ENCODE measurements around the gene NXPH2.

Gene NXPH2

DNA sequence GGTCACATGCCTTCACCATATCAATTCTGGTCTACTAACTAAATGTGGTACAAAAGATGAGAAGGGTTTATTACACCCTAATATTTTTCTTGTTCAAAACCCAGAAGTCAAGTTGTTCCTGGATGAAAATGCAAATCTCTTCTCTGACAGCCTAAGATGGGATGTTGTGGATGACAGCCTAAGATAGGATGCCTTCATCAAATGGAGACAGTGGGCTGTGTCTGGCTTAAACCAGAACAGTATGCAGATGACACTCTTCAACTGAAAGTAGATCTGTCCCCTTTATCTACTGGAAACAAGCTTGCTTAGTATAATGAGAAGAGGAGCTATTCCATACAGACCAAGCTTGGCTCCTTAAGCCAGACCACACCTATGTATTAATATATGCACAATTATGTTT is 17.7 kb downstream of the NXPH2 start:
- Histone ChIP-seq H3K9me3 (ENCODE audit: insufficient read depth, low read length) (no peaks in the 10 kb centered on the region), H3K4me3 (ENCODE audit: low read length) (no peak overlapping the region)
- TF ChIP-seq, protein P1, sequence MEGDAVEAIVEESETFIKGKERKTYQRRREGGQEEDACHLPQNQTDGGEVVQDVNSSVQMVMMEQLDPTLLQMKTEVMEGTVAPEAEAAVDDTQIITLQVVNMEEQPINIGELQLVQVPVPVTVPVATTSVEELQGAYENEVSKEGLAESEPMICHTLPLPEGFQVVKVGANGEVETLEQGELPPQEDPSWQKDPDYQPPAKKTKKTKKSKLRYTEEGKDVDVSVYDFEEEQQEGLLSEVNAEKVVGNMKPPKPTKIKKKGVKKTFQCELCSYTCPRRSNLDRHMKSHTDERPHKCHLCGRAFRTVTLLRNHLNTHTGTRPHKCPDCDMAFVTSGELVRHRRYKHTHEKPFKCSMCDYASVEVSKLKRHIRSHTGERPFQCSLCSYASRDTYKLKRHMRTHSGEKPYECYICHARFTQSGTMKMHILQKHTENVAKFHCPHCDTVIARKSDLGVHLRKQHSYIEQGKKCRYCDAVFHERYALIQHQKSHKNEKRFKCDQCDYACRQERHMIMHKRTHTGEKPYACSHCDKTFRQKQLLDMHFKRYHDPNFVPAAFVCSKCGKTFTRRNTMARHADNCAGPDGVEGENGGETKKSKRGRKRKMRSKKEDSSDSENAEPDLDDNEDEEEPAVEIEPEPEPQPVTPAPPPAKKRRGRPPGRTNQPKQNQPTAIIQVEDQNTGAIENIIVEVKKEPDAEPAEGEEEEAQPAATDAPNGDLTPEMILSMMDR (IDR thresholded peaks at IDR 0.05; ENCODE audit: low read depth, low read length): no peak
- TF ChIP-seq EZH2phosphoT487 (IDR thresholded peaks at IDR 0.05; ENCODE audit: low read depth): no peak

DNA sequence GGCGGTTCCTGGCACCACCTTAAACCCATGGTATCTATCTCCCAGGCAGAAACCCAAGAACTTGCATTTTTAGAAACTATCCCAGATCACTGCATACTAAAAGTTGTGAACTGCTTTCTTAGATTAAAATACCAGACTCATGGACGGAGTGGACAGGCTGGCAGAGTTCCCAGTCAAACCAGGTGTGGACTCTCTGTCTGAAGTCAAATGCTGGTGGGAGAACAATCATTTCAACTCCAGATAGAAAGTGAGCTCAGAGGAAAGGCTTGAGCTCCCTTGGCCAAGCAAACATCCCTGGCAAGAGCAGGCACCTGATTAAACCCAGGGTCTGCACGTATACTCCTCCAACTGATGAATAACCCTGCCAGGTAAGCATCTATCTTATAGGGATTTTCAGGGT is 19.5 kb downstream of the NXPH2 start:
- Histone ChIP-seq H3K4me3 (ENCODE audit: low read length) (no peak overlapping the region), H3K27ac (ENCODE audit: low read length) (no peak overlapping the region)
- no peak for TF ChIP-seq EZH2phosphoT487 (IDR thresholded peaks at IDR 0.05; ENCODE audit: low read depth)
- TF ChIP-seq, protein P1 (IDR thresholded peaks at IDR 0.05; ENCODE audit: low read depth, low read length): no peak

More for the DNA sequence above, 17.7 kb downstream of the NXPH2 start:
- no peak overlapping the region for H2AFZ ChIP-seq (ENCODE audit: low read depth, low read length)
- H3K4me1 ChIP-seq (ENCODE audit: low read length): no peaks in the 10 kb centered on the region
- H3K27me3 ChIP-seq (ENCODE audit: low read depth, low read length): peaks cover 14% of the 10 kb centered on the region
- H3K79me2 ChIP-seq (ENCODE audit: low read length): no peaks in the 10 kb centered on the region
- no peak overlapping the region for H3K27ac ChIP-seq (ENCODE audit: low read length)
- H3K9ac ChIP-seq (ENCODE audit: low read length): no peak overlapping the region
- H3K4me2 ChIP-seq (ENCODE audit: low read length): no peak overlapping the region
- no peaks in the 10 kb centered on the region for H3K36me3 ChIP-seq (replicated peaks; ENCODE audit: low read depth, low read length)
- no peaks in the 10 kb centered on the region for H4K20me1 ChIP-seq (ENCODE audit: insufficient read depth, low read length)

DNA sequence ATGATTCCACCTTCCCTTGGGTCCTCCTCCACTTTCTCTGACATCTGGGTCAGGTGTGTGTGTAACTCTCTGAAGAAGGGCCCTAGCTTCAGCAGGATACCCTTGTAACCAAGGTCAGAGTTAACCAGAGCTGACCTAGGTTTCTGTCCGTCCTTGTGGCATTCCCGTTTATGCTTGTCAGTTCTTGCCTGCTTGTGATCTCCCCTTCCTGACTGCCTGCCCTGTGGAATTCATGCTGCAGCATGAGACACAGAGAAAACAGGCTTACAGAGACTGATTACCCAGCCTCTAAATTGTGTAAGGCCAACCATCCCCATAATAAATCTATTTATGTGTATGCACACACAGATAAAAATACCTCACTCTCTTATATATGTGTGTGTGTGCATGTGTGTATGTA is 22.8 kb downstream of the NXPH2 start:
- H3K4me3 ChIP-seq (ENCODE audit: low read length): no peak overlapping the region
- H3K27me3 ChIP-seq (ENCODE audit: low read depth, low read length): peaks cover 9% of the 10 kb centered on the region; the same call in 1 of the 2 replicates
- H3K9ac ChIP-seq (ENCODE audit: low read length): no peak overlapping the region
- no peaks in the 10 kb centered on the region for H3K4me1 ChIP-seq (ENCODE audit: low read length)
- no peaks in the 10 kb centered on the region for H4K20me1 ChIP-seq (ENCODE audit: insufficient read depth, low read length)
- H3K9me3 ChIP-seq (ENCODE audit: insufficient read depth, low read length): no peaks in the 10 kb centered on the region
- H3K27ac ChIP-seq (ENCODE audit: low read length): no peak overlapping the region
- H3K79me2 ChIP-seq (ENCODE audit: low read length): no peaks in the 10 kb centered on the region
- no peak for TF ChIP-seq EZH2phosphoT487 (IDR thresholded peaks at IDR 0.05; ENCODE audit: low read depth)
- TF ChIP-seq, protein P1 (IDR thresholded peaks at IDR 0.05; ENCODE audit: low read depth, low read length): no peak
- H3K36me3 ChIP-seq (replicated peaks; ENCODE audit: low read depth, low read length): no peaks in the 10 kb centered on the region
- no peak overlapping the region for H3K4me2 ChIP-seq (ENCODE audit: low read length)
- H2AFZ ChIP-seq (ENCODE audit: low read depth, low read length): no peak overlapping the region

More for the DNA sequence above, 19.5 kb downstream of the NXPH2 start:
- no peak overlapping the region for H3K9ac ChIP-seq (ENCODE audit: low read length)
- H3K9me3 ChIP-seq (ENCODE audit: insufficient read depth, low read length): no peaks in the 10 kb centered on the region
- H2AFZ ChIP-seq (ENCODE audit: low read depth, low read length): no peak overlapping the region
- H3K36me3 ChIP-seq (replicated peaks; ENCODE audit: low read depth, low read length): no peaks in the 10 kb centered on the region
- no peaks in the 10 kb centered on the region for H3K4me1 ChIP-seq (ENCODE audit: low read length)
- H3K27me3 ChIP-seq (ENCODE audit: low read depth, low read length): peaks cover 12% of the 10 kb centered on the region; the same call in 1 of the 2 replicates
- no peaks in the 10 kb centered on the region for H3K79me2 ChIP-seq (ENCODE audit: low read length)
- H4K20me1 ChIP-seq (ENCODE audit: insufficient read depth, low read length): no peaks in the 10 kb centered on the region
- H3K4me2 ChIP-seq (ENCODE audit: low read length): no peak overlapping the region

GRCh38 chr2:138752197-138752956 is 27.8 kb downstream of the NXPH2 start:
- Histone ChIP-seq H3K27ac (ENCODE audit: low read length) (no peak overlapping the region), H3K27me3 (ENCODE audit: low read depth, low read length) (no peaks in the 10 kb centered on the region), H3K4me3 (ENCODE audit: low read length) (no peak overlapping the region), H3K4me1 (ENCODE audit: low read length) (no peaks in the 10 kb centered on the region), H3K4me2 (ENCODE audit: low read length) (no peak overlapping the region), H3K9ac (ENCODE audit: low read length) (no peak overlapping the region), H4K20me1 (ENCODE audit: insufficient read depth, low read length) (no peaks in the 10 kb centered on the region), H3K79me2 (ENCODE audit: low read length) (no peaks in the 10 kb centered on the region), H2AFZ (ENCODE audit: low read depth, low read length) (no peak overlapping the region), H3K9me3 (ENCODE audit: insufficient read depth, low read length) (no peaks in the 10 kb centered on the region), H3K36me3 (replicated peaks; ENCODE audit: low read depth, low read length) (no peaks in the 10 kb centered on the region)
- TF ChIP-seq, protein P1 (IDR thresholded peaks at IDR 0.05; ENCODE audit: low read depth, low read length): no peak
- TF ChIP-seq EZH2phosphoT487 (IDR thresholded peaks at IDR 0.05; ENCODE audit: low read depth): no peak

All from OCI-LY3 (cell line).